GM19397 (cell line): ENCODE measurements around the gene PCDHAC2.

Source experiments
- ATAC-seq: cut with Tn5 transposase; IDR thresholded peaks from one replicate; pipeline ENCODE4 v1.9.1; 2021; ENCODE audit warnings: mild to moderate bottlenecking, moderate library complexity; ENCODE audit not compliant: unreplicated experiment

The PCDHAC2 gene

GRCh38 chr5:140966293-140967225 is at the start of gene PCDHAC2:
TSS of gene PCDHAC2 (plus strand) at chr5:140966476. CDS start at chr5:140966767, 291 bp downstream.
- ATAC-seq, result no peak

- no peak for ATAC-seq
Measured at GRCh38 chr5:140923601-140924000, 42.7 kb upstream of the PCDHAC2 start.

- ATAC-seq, result no peak
Measured at GRCh38 chr5:140925806-140926442, 40.4 kb upstream of the PCDHAC2 start, which contains the start of gene PCDHAC1. TSS of gene PCDHAC1 (plus strand) at chr5:140926299. CDS start at chr5:140926893, 594 bp downstream.

GRCh38 chr5:140926443-140927227 is 39.6 kb upstream of the PCDHAC2 start:
- ATAC-seq, result no peak

GRCh38 chr5:140927228-140927573 is 39.1 kb upstream of the PCDHAC2 start:
- ATAC-seq, result no peak

GRCh38 chr5:140934964-140935606 is 31.2 kb upstream of the PCDHAC2 start:
- ATAC-seq, result no peak

- no peak for ATAC-seq
Measured at GRCh38 chr5:140946578-140946977, 19.7 kb upstream of the PCDHAC2 start.

- ATAC-seq, result no peak
Measured at GRCh38 chr5:140951636-140952035, 14.6 kb upstream of the PCDHAC2 start.

- ATAC-seq, result no peak
Measured at GRCh38 chr5:140953234-140953633, 13.0 kb upstream of the PCDHAC2 start.

GRCh38 chr5:140962190-140962589 is 4.1 kb upstream of the PCDHAC2 start:
- no peak for ATAC-seq

- no peak for ATAC-seq
Measured at GRCh38 chr5:140964356-140964755, 1.9 kb upstream of the PCDHAC2 start.

GRCh38 chr5:140965905-140966292 is 377 bp upstream of the PCDHAC2 start:
- no peak for ATAC-seq

- ATAC-seq, result no peak
Measured at GRCh38 chr5:140967226-140967893, 1.1 kb downstream of the PCDHAC2 start.

GRCh38 chr5:140969880-140970279 is 3.6 kb downstream of the PCDHAC2 start:
- ATAC-seq, result no peak

- ATAC-seq, result no peak
Measured at GRCh38 chr5:140973550-140973949, 7.3 kb downstream of the PCDHAC2 start.

- no peak for ATAC-seq
Measured at GRCh38 chr5:140977003-140977402, 10.7 kb downstream of the PCDHAC2 start.

GRCh38 chr5:140978260-140978659 is 12.0 kb downstream of the PCDHAC2 start:
- ATAC-seq, result no peak

- no peak for ATAC-seq
Measured at GRCh38 chr5:140978983-140979382, 12.7 kb downstream of the PCDHAC2 start.

GRCh38 chr5:140982083-140982716 is 15.9 kb downstream of the PCDHAC2 start:
- no peak for ATAC-seq

GRCh38 chr5:140986117-140986521 is 19.8 kb downstream of the PCDHAC2 start:
- no peak for ATAC-seq
